ENCODE results near the gene RBM43.

Gene RBM43

GRCh38 chr2:151206446-151206968 is 55.2 kb downstream of the RBM43 start:
- DNase-seq: no peak

- DNase-seq: no peak
These were observed 56.1 kb downstream of the RBM43 start for GRCh38 chr2:151205571-151205970.

DNA sequence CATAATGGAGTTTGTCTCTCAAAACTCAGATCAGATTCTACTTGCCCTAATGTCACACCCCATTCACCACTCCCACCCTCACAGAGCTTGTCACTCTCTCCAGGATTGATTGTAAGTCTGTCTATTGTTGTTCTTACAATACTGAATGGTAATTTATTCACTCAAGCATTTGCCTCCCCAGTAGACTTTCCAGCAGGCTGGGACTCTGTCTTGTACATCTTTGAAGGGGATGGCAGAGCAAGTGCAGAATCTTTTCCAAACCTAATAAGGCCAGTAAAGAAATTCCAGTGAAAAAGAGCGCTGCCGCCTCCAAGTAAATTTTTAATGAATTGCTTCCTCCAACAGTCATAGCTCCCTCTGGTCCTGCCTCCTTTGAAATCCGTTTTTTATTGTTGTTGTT is 56.9 kb downstream of the RBM43 start:
- DNase-seq: no peak

DNA sequence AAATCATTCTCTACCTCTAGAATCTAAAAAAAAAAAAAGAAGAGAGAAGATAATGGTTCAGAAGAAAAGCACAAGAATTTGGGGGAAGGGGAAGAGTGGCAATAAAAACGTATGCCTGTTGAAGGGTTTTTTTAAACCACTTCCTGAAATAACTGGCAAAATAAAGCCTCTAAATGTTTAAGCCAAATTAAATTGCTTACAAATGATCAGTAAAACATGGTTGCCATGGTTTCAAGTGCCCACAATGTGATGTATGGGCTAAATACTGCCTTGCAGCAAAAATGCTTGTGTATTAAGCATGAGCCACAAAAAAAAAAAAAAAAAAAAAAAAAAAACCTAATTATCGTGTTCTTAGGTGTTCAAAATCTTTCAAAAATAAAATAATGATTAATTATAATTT is 60.8 kb downstream of the RBM43 start:
- DNase-seq: no peak

DNA sequence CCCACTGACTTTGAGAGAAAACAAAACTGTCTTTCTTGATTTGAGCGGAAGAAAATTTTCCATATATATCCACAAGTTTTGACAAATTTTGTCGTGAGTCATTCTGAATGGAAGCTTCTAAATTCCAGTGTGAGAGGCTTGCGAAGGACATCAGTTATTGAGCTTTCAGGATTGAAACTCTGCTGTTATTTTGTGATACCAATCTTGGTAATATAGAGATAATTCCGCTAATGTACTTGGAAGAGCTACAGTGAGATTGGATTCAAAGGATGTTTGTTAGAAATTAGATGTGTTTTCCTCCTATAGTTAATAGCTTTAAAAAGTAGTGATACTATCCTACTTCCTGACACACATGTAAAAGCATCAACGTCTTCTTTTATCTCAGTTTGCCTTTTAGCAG is 61.4 kb downstream of the RBM43 start:
- DNase-seq: no peak

DNA sequence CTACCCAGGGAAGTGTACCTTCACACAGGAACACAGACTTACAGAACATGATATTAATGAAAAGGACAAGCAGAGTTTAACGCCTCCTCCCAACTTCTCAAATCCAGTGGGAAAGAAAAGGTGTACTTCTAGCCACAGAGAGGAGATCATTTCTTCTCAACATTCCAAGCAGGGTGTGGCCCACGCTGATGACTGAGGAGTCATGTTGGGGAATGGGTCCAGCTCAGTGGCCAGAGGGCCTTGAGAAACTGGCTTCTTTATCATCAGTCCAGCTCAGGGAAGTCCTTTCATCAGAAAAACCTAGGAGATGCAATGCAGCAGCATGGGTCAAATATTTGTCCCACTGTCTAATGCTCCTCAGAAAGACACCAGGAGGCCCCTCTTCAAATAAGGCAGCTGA is 63.0 kb downstream of the RBM43 start:
- DNase-seq: no peak

All from NCI-H1092 treated with DMSO at 0.1 percent for 48 hours (cell line).